Neural cell (in vitro differentiated cells): ENCODE data around the gene VPS72.

Experiments used
- EP300 ChIP-seq: fragments of 450-650 bp; conservative IDR thresholded peaks from 2 replicates; pipeline ENCODE4 v1.6.1; 2014; ENCODE audit warnings: antibody characterized with exemption, mild to moderate bottlenecking, moderate library complexity; ENCODE audit not compliant: poor library complexity, severe bottlenecking
- EZH2 ChIP-seq: fragments of 200-600, 300-800 bp; shearing (Covaris generic), sonication (generic); IDR thresholded peaks from 2 replicates; pipeline ENCODE4 v1.6.1; 2014; ENCODE audit warnings: antibody characterized with exemption, low read length, borderline replicate concordance, mild to moderate bottlenecking; ENCODE audit not compliant: insufficient read depth, poor library complexity, severe bottlenecking
- POLR2AphosphoS5 ChIP-seq: IDR thresholded peaks from 2 replicates; pipeline ENCODE4 v1.6.1; 2012
- RAD21 ChIP-seq: fragments of 450-650 bp; conservative IDR thresholded peaks from 2 replicates; pipeline ENCODE4 v1.6.1; 2014; ENCODE audit warnings: antibody characterized with exemption, mild to moderate bottlenecking, moderate library complexity
- TF ChIP-seq, protein P1 (sequence below): fragments of 450-650 bp; IDR thresholded peaks from 2 replicates; pipeline ENCODE4 v1.5.1; 2014; ENCODE audit warnings: antibody characterized with exemption, mild to moderate bottlenecking, moderate library complexity; ENCODE audit not compliant: poor library complexity, severe bottlenecking
- TF ChIP-seq, protein P2 (sequence below): IDR thresholded peaks from 2 replicates; pipeline ENCODE4 v1.6.1; 2012; ENCODE audit warnings: borderline replicate concordance

DNA sequence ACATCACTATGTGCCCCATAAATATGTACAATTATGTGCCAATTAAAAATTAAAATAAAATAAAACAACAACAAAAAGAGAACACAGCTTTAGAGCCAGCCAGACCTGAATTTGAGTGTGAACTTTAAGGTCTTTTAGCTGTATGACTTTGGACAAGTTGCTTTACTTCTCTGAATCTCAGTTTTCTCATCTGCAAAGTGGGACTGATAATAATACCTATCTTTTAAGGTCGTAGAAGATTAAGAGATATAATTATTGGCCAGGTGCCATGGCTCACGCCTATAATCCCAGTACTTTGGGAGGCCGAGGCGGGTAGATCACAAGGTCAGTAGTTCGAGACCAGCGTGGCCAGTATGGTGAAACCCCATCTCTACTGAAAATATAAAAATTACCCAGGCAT is 3.3 kb upstream of the VPS72 start:
- TF ChIP-seq, protein P1, sequence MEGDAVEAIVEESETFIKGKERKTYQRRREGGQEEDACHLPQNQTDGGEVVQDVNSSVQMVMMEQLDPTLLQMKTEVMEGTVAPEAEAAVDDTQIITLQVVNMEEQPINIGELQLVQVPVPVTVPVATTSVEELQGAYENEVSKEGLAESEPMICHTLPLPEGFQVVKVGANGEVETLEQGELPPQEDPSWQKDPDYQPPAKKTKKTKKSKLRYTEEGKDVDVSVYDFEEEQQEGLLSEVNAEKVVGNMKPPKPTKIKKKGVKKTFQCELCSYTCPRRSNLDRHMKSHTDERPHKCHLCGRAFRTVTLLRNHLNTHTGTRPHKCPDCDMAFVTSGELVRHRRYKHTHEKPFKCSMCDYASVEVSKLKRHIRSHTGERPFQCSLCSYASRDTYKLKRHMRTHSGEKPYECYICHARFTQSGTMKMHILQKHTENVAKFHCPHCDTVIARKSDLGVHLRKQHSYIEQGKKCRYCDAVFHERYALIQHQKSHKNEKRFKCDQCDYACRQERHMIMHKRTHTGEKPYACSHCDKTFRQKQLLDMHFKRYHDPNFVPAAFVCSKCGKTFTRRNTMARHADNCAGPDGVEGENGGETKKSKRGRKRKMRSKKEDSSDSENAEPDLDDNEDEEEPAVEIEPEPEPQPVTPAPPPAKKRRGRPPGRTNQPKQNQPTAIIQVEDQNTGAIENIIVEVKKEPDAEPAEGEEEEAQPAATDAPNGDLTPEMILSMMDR: no peak
- TF ChIP-seq EZH2 (no peak), POLR2AphosphoS5 (no peak), RAD21 (no peak), EP300 (no peak)
- TF ChIP-seq, protein P2, sequence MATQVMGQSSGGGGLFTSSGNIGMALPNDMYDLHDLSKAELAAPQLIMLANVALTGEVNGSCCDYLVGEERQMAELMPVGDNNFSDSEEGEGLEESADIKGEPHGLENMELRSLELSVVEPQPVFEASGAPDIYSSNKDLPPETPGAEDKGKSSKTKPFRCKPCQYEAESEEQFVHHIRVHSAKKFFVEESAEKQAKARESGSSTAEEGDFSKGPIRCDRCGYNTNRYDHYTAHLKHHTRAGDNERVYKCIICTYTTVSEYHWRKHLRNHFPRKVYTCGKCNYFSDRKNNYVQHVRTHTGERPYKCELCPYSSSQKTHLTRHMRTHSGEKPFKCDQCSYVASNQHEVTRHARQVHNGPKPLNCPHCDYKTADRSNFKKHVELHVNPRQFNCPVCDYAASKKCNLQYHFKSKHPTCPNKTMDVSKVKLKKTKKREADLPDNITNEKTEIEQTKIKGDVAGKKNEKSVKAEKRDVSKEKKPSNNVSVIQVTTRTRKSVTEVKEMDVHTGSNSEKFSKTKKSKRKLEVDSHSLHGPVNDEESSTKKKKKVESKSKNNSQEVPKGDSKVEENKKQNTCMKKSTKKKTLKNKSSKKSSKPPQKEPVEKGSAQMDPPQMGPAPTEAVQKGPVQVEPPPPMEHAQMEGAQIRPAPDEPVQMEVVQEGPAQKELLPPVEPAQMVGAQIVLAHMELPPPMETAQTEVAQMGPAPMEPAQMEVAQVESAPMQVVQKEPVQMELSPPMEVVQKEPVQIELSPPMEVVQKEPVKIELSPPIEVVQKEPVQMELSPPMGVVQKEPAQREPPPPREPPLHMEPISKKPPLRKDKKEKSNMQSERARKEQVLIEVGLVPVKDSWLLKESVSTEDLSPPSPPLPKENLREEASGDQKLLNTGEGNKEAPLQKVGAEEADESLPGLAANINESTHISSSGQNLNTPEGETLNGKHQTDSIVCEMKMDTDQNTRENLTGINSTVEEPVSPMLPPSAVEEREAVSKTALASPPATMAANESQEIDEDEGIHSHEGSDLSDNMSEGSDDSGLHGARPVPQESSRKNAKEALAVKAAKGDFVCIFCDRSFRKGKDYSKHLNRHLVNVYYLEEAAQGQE: no peak
